ENCODE measurements around the gene IQUB.

The IQUB gene

DNA sequence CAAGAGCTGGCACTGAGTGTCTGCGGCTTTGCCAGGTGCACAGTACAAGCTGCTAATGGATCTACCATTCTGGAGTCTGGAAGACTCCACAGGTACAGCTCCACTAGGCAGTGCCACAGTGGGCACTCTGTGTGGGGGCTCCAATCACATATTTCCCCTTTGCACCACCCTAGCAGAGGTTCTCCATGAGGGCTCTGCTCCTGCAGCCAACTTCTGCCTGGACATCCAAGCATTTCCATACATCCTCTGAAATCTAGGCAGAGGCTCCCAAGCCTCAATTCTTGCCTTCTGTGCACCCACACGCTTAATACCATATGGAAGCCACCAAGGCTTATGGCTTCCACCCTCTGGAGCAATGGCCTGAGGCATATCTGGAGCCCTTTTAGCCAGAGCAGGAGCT is 29.2 kb downstream of the IQUB start:
- no peak for DNase-seq (ENCODE audit: extremely low read depth, low read depth)
- no peak overlapping the region for H3K4me3 ChIP-seq (replicated peaks; ENCODE audit: low read depth, low read length)
- TF ChIP-seq, protein P1, sequence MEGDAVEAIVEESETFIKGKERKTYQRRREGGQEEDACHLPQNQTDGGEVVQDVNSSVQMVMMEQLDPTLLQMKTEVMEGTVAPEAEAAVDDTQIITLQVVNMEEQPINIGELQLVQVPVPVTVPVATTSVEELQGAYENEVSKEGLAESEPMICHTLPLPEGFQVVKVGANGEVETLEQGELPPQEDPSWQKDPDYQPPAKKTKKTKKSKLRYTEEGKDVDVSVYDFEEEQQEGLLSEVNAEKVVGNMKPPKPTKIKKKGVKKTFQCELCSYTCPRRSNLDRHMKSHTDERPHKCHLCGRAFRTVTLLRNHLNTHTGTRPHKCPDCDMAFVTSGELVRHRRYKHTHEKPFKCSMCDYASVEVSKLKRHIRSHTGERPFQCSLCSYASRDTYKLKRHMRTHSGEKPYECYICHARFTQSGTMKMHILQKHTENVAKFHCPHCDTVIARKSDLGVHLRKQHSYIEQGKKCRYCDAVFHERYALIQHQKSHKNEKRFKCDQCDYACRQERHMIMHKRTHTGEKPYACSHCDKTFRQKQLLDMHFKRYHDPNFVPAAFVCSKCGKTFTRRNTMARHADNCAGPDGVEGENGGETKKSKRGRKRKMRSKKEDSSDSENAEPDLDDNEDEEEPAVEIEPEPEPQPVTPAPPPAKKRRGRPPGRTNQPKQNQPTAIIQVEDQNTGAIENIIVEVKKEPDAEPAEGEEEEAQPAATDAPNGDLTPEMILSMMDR (IDR thresholded peaks at IDR 0.05; ENCODE audit: low read depth, low read length, missing control alignments): no peak

DNA sequence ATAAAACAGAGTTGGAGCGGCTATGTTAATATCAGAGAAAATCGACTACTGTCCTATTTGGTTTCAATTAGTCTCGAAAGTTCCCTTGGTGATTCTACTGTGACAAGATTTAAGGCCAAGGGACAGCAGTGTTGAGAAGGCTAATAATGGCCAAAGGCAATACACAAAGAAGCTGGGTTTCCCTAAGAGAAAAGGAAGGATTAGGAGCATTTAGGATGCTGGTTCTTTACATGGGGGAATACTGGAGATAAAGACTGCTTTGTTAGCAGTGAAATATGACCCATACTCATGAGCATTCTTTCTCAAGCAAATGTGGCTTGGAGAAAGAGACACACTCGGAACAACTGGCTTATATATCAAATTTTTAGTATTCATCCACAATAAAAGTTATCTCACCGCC is 32.2 kb downstream of the IQUB start:
- H3K4me3 ChIP-seq (replicated peaks; ENCODE audit: low read depth, low read length): no peak overlapping the region
- TF ChIP-seq, protein P1 (IDR thresholded peaks at IDR 0.05; ENCODE audit: low read depth, low read length, missing control alignments): no peak
- no peak for DNase-seq (ENCODE audit: extremely low read depth, low read depth)

- no peak overlapping the region for H3K4me3 ChIP-seq (replicated peaks; ENCODE audit: low read depth, low read length)
- TF ChIP-seq, protein P1 (IDR thresholded peaks at IDR 0.05; ENCODE audit: low read depth, low read length, missing control alignments): no peak
- no peak for DNase-seq (ENCODE audit: extremely low read depth, low read depth)
These were observed 33.4 kb downstream of the IQUB start for GRCh38 chr7:123500878-123501489.

DNA sequence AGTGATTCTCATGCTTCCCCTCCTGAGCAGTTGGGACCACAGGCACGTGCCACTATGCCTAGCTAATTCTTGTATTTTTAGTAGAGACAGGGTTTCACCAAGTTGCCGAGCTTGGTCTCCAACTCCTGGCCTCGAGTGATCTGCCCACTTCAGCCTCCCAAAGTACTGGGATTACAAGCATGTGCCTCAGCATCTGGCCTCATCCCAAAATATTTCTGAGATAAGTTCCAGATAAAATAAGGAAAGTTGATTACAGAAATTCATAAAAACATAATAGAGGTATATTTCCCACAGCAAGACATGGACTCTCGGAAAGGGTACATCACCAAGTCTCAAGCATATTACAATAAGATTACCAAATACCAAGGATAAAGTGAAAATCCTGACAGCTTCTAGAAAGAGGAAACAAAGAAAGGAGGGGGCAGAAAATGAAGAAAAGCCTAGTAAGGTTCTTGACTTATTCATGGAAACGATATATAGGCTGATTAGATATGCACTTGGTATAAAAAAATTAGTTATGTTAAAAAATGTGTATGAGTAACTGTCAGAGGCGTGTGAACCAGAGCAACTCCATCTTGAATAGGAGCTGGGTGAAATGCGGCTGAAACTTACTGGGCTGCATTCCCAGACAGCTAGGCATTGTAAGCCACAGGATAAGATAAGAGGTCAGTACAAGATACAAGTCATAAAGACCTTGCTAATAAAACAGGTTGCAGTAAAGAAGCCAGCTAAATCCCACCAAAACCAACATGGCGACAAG is 35.0 kb downstream of the IQUB start:
- no peak overlapping the region for H3K4me3 ChIP-seq (replicated peaks; ENCODE audit: low read depth, low read length)
- DNase-seq (ENCODE audit: extremely low read depth, low read depth): no peak
- TF ChIP-seq, protein P1 (IDR thresholded peaks at IDR 0.05; ENCODE audit: low read depth, low read length, missing control alignments): no peak

DNA sequence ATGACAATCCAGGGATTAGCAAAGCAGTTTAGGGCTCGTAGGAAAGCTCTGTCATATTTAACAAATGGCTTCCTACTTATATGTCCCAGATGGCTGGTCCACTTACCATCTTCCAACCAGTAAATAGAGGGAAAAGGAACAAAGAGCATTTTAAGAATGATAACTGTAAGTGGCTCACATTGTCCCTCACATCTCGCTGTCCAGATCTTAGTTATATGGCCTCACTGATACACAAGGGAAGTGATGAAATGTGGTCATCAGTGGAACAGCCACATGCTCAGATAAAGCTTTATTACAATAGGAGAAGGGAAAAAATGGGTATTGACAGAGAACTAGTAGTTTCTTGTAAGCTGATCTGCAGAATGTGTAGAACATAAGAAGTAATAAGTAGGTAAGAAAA is 35.8 kb downstream of the IQUB start:
- TF ChIP-seq, protein P1 (IDR thresholded peaks at IDR 0.05; ENCODE audit: low read depth, low read length, missing control alignments): no peak
- no peak for DNase-seq (ENCODE audit: extremely low read depth, low read depth)
- H3K4me3 ChIP-seq (replicated peaks; ENCODE audit: low read depth, low read length): no peak overlapping the region

DNA sequence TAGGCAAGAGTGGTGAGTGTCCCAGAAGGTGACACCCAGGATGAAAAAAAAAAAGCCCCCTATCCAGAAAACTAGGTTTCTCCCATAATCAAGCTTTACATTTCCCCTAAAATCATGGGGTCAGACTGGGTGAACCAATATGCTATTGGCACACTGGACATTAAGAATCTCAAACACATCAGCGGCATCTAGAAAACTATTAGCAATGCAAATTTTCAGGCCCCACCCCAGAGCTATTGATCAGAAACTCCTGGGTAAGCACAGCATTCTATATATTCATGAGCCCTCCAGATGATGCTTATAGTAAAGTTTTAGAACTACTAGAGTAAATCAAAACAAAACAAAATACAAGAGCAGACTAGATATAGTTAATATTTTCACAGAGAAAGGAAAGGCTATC is 36.4 kb downstream of the IQUB start:
- TF ChIP-seq, protein P1 (IDR thresholded peaks at IDR 0.05; ENCODE audit: low read depth, low read length, missing control alignments): no peak
- no peak for DNase-seq (ENCODE audit: extremely low read depth, low read depth)

More for the DNA sequence above, 36.4 kb downstream of the IQUB start:
- no peak overlapping the region for H3K4me3 ChIP-seq (replicated peaks; ENCODE audit: low read depth, low read length)

Measured in HFF-Myc (cell line).